ENCODE data around the gene C1orf21. TPM values are rescaled to one million over a fixed set of nuclear protein-coding genes. Genes with fewer than 3 reads are reported as not detected.

The C1orf21 gene
- total and polyA plus RNA-seq, 7 experiments from 2014 or later, result 0.46 to 8.5 (median 1.7) TPM; not detected in 2

DNA sequence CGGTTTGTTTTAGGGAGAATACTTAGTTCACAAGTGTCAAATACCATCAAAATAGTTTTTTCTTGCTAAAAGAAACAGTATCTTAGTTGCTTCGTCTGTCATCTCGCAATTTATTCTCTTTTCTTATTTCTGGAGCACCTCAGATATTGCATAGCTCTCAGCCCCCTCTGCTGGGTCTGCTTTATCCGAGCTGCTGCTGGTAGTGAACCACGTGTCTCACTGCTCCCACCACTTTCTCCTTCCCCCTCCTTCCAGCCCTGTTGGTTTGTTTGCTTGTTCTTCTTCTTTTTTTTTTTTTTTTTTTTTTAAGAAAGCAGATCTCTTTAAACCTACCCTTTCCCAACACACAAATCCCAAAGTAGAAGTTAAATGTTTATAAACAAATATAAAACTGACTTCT, 197.0 kb downstream of the C1orf21 start:
- Mint-ChIP-seq H3K27ac (no peak overlapping the region), H3K4me3 (no peak overlapping the region), H3K4me1 (no peaks in the 10 kb centered on the region), H3K36me3 (peaks cover 0 to 4% (median 3%) of the 10 kb centered on the region in 5 donors), H3K9me3 (peaks cover 0 to 17% (median 5%) of the 10 kb centered on the region in 11 donors), H3K27me3 (peaks cover 5 to 26% (median 11%) of the 10 kb centered on the region in 5 donors)
- ATAC-seq (no peak), DNase-seq (no peak)
- H3K4me1 ChIP-seq (ENCODE audit: control insufficient read depth in 2 of 2, insufficient read depth in 2 of 2, low read length in 2 of 2), result no peaks in the 10 kb centered on the region
- H3K9me3 ChIP-seq (ENCODE audit: control insufficient read depth in 2 of 3, low read length in 3 of 3), result no peaks in the 10 kb centered on the region
- H3K4me3 ChIP-seq (ENCODE audit: low read length), result no peak overlapping the region
- H3K27me3 ChIP-seq (ENCODE audit: control insufficient read depth in 2 of 2, insufficient read depth in 2 of 2, low read length in 2 of 2), result no peaks in the 10 kb centered on the region
- intact Hi-C loops (cut with micrococcal nuclease), result no loop called here
- CTCF ChIA-PET, result no interaction called here
- POLR2A ChIA-PET, result no interaction called here
- no peaks in the 10 kb centered on the region for H3K36me3 ChIP-seq (ENCODE audit: control insufficient read depth in 2 of 3, insufficient read depth in 3 of 3, low read length in 3 of 3)
- no peak overlapping the region for H3K27ac ChIP-seq (ENCODE audit: low read depth, low read length)

DNA sequence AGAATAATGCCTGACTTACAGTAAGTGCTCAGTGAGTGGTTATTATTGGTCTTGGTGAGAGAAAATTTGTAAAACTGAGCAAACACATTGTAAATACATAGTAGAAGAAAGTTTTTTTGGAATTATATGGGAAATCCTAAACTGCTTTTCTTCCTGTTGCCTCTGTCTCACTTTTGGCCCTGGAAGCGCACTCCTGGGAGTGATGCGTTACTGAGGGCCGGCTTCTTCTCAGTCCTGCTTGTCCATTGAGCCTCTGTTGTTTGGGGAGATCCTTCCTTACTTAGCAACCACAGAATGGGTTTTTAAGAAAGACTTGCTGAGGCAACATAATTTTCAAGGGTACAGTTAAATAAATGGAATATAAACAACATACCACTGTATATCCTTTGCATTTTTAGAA, 201.9 kb downstream of the C1orf21 start:
- no peak overlapping the region for H3K4me3 ChIP-seq (ENCODE audit: low read length)
- H3K36me3 ChIP-seq (ENCODE audit: control insufficient read depth in 2 of 3, insufficient read depth in 3 of 3, low read length in 3 of 3), result no peaks in the 10 kb centered on the region
- H3K27me3 Mint-ChIP-seq, result peaks cover 0 to 24% (median 16%) of the 10 kb centered on the region in 5 donors

DNA sequence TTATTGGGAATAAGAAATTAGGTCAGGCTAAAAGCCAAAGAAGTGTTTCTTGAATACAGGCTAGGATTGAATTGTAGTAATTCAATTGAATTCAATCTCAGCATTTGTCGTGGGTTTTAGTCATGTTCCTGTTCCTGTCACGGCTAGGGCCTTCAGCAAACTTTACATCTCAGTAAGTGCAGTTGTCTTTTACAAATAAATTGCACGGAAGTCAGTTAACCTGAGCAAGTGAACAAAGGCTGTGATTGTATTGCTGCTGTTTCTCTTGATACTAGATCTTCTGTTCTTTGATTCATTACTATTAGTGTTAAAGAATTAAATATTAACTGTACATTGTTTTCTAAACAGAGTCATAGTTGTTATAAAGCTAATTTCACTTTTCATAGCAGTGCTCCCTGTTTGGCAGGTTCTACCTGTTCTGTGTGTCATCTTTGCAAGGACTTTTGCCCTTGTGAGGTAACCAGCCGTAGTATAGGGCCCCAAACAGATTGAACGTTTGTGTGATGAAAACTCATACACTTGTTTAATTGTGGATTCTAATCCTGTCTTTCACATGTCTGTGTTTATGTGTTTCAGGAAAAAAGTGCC, 203.4 kb downstream of the C1orf21 start:
- H3K4me1 ChIP-seq (ENCODE audit: control insufficient read depth in 2 of 2, insufficient read depth in 2 of 2, low read length in 2 of 2), result no peaks in the 10 kb centered on the region
- Mint-ChIP-seq H3K4me1 (no peaks in the 10 kb centered on the region), H3K9me3 (peaks cover 0 to 5% (median 2%) of the 10 kb centered on the region in 11 donors), H3K36me3 (no peaks in the 10 kb centered on the region), H3K27ac (no peak overlapping the region), H3K4me3 (no peak overlapping the region), H3K27me3 (peaks cover 0 to 24% (median 16%) of the 10 kb centered on the region in 5 donors)
- intact Hi-C loops (cut with micrococcal nuclease), result no loop called here
- no peaks in the 10 kb centered on the region for H3K9me3 ChIP-seq (ENCODE audit: control insufficient read depth in 2 of 3, low read length in 3 of 3)
- DNase-seq (no peak), ATAC-seq (no peak)
- no peaks in the 10 kb centered on the region for H3K27me3 ChIP-seq (ENCODE audit: control insufficient read depth in 2 of 2, insufficient read depth in 2 of 2, low read length in 2 of 2)
- CTCF ChIA-PET, result no interaction called here
- H3K36me3 ChIP-seq (ENCODE audit: control insufficient read depth in 2 of 3, insufficient read depth in 3 of 3, low read length in 3 of 3), result no peaks in the 10 kb centered on the region
- no peak overlapping the region for H3K27ac ChIP-seq (ENCODE audit: low read depth, low read length)
- POLR2A ChIA-PET, result no interaction called here
- no peak overlapping the region for H3K4me3 ChIP-seq (ENCODE audit: low read length)

More for the DNA sequence above, 201.9 kb downstream of the C1orf21 start:
- no peak for DNase-seq
- intact Hi-C loops (cut with micrococcal nuclease), result no loop called here
- H3K36me3 Mint-ChIP-seq, result no peaks in the 10 kb centered on the region
- peaks cover 0 to 5% (median 2%) of the 10 kb centered on the region in 11 donors for H3K9me3 Mint-ChIP-seq
- POLR2A ChIA-PET, result no interaction called here
- Histone ChIP-seq H3K9me3 (ENCODE audit: control insufficient read depth in 2 of 3, low read length in 3 of 3) (no peaks in the 10 kb centered on the region), H3K27ac (ENCODE audit: low read depth, low read length) (no peak overlapping the region), H3K27me3 (ENCODE audit: control insufficient read depth in 2 of 2, insufficient read depth in 2 of 2, low read length in 2 of 2) (no peaks in the 10 kb centered on the region), H3K4me1 (ENCODE audit: control insufficient read depth in 2 of 2, insufficient read depth in 2 of 2, low read length in 2 of 2) (no peaks in the 10 kb centered on the region)
- no peak overlapping the region for H3K27ac Mint-ChIP-seq
- CTCF ChIA-PET, result no interaction called here
- ATAC-seq, result no peak
- H3K4me1 Mint-ChIP-seq, result no peaks in the 10 kb centered on the region
- H3K4me3 Mint-ChIP-seq, result no peak overlapping the region

DNA sequence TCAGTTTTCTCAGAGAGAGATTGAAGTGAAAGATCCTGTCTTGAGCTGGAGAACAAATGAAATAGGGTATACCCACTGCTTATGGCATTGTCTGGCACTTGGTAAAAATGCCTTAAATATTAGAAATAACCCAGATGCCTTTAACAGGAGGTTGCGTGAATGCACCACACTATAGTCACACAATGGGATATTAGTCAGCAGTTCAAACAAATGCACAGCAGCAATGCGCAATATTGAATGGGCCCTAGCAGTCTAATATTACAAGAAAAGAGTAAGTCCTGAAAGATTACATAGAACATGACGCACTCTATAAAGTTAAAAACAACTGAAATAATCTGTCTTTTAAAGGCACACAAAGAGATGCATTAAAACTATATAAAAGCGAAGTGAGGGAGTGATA, 206.8 kb downstream of the C1orf21 start:
- no peaks in the 10 kb centered on the region for H3K36me3 ChIP-seq (ENCODE audit: control insufficient read depth in 2 of 3, insufficient read depth in 3 of 3, low read length in 3 of 3)
- CTCF ChIA-PET, result no interaction called here
- peaks cover 0 to 12% (median 5%) of the 10 kb centered on the region in 5 donors for H3K27me3 Mint-ChIP-seq
- no peaks in the 10 kb centered on the region for H3K9me3 ChIP-seq (ENCODE audit: control insufficient read depth in 2 of 3, low read length in 3 of 3)
- peaks cover 0 to 3% (median 0%) of the 10 kb centered on the region in 11 donors for H3K9me3 Mint-ChIP-seq
- no peak overlapping the region for H3K4me3 Mint-ChIP-seq
- no peak overlapping the region for H3K27ac ChIP-seq (ENCODE audit: low read depth, low read length)
- no peak overlapping the region for H3K27ac Mint-ChIP-seq
- H3K4me3 ChIP-seq (ENCODE audit: low read length), result no peak overlapping the region
- H3K36me3 Mint-ChIP-seq, result no peaks in the 10 kb centered on the region
- DNase-seq, result no peak
- H3K27me3 ChIP-seq (ENCODE audit: control insufficient read depth in 2 of 2, insufficient read depth in 2 of 2, low read length in 2 of 2), result no peaks in the 10 kb centered on the region
- no peaks in the 10 kb centered on the region for H3K4me1 Mint-ChIP-seq
- intact Hi-C loops (cut with micrococcal nuclease), result no loop called here
- ATAC-seq, result no peak
- POLR2A ChIA-PET, result no interaction called here
- H3K4me1 ChIP-seq (ENCODE audit: control insufficient read depth in 2 of 2, insufficient read depth in 2 of 2, low read length in 2 of 2), result no peaks in the 10 kb centered on the region

DNA sequence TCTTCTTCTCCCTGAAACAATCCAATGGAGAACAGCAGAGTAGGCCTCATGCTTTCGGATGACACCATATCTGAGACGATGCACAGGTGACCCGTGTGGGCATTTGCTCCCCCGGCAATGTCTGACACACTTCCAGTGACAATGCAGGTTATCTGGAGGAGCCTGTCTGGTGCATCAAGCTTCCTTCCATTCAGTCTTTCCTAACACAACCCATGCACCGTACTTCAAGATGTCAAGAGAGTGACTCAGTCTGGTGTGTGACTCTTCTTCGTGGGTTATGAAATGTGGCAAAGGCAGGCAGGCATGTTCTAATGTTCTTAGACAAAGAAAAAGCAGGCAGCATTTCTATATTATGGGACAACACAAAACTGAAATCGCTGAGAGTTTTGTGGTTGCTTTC, 208.8 kb downstream of the C1orf21 start:
- Mint-ChIP-seq H3K9me3 (peaks cover 0 to 3% (median 0%) of the 10 kb centered on the region in 11 donors), H3K27ac (no peak overlapping the region), H3K36me3 (no peaks in the 10 kb centered on the region), H3K27me3 (peaks cover 0 to 6% (median 0%) of the 10 kb centered on the region in 5 donors), H3K4me1 (no peaks in the 10 kb centered on the region), H3K4me3 (no peak overlapping the region)
- Histone ChIP-seq H3K27me3 (ENCODE audit: control insufficient read depth in 2 of 2, insufficient read depth in 2 of 2, low read length in 2 of 2) (no peaks in the 10 kb centered on the region), H3K27ac (ENCODE audit: low read depth, low read length) (no peak overlapping the region), H3K4me1 (ENCODE audit: control insufficient read depth in 2 of 2, insufficient read depth in 2 of 2, low read length in 2 of 2) (no peaks in the 10 kb centered on the region), H3K4me3 (ENCODE audit: low read length) (no peak overlapping the region), H3K9me3 (ENCODE audit: control insufficient read depth in 2 of 3, low read length in 3 of 3) (no peaks in the 10 kb centered on the region), H3K36me3 (ENCODE audit: control insufficient read depth in 2 of 3, insufficient read depth in 3 of 3, low read length in 3 of 3) (no peaks in the 10 kb centered on the region)
- no peak for DNase-seq
- POLR2A ChIA-PET, result no interaction called here
- intact Hi-C loops (cut with micrococcal nuclease), result no loop called here
- ATAC-seq, result no peak
- CTCF ChIA-PET, result no interaction called here

DNA sequence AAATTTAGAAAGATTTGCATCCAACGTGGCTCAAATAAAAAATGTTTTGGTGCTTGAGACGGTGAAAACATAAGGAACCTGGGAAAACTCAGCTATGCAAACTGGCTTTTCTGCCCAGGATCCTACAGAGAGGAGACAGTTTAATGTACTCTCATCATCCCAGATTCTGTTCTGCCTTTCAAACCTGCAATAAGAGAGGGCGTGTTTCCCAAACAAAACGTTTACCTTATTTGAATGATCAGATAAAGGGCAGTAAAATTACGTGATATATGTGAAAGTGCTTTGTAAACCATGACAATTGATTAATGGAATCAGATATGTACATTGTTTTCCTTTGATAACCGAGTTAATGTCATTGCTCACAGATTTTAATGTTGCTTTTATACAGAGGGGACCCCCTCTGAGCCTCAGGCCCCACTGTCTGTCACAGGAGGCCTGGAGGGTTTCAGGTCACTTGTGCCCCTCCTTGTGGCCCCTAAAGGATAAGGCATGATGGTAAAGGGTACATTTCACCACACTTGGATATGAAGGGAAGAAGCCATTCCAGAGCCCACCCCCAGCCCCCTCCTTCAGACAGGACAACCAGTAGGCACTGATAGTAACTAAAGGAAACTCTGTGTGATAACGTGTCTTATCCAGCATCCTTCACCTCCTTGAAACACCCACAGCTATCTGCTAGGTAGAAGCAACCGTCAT, 210.3 kb downstream of the C1orf21 start:
- no peaks in the 10 kb centered on the region for H3K27me3 Mint-ChIP-seq
- H3K9me3 ChIP-seq (ENCODE audit: control insufficient read depth in 2 of 3, low read length in 3 of 3), result no peaks in the 10 kb centered on the region
- no peaks in the 10 kb centered on the region for H3K36me3 ChIP-seq (ENCODE audit: control insufficient read depth in 2 of 3, insufficient read depth in 3 of 3, low read length in 3 of 3)
- no peak overlapping the region for H3K4me3 ChIP-seq (ENCODE audit: low read length)
- ChIA-PET POLR2A (no interaction called here), CTCF (no interaction called here)
- H3K27ac Mint-ChIP-seq, result no peak overlapping the region
- H3K27me3 ChIP-seq (ENCODE audit: control insufficient read depth in 2 of 2, insufficient read depth in 2 of 2, low read length in 2 of 2), result no peaks in the 10 kb centered on the region
- ATAC-seq, result no peak
- H3K4me1 ChIP-seq (ENCODE audit: control insufficient read depth in 2 of 2, insufficient read depth in 2 of 2, low read length in 2 of 2), result no peaks in the 10 kb centered on the region
- no peaks in the 10 kb centered on the region for H3K9me3 Mint-ChIP-seq
- intact Hi-C loops (cut with micrococcal nuclease), result no loop called here
- H3K27ac ChIP-seq (ENCODE audit: low read depth, low read length), result no peak overlapping the region
- H3K4me3 Mint-ChIP-seq, result no peak overlapping the region
- H3K36me3 Mint-ChIP-seq, result no peaks in the 10 kb centered on the region
- H3K4me1 Mint-ChIP-seq, result no peaks in the 10 kb centered on the region
- no peak for DNase-seq
